HepG2 (cell line): ENCODE results near the gene STX5. TPM values are rescaled to one million over a fixed set of nuclear protein-coding genes. Genes with fewer than 3 reads are reported as not detected.

ENCODE experiments used
- ARHGAP35 ChIP-seq: sonication (generic); formaldehyde crosslinking; IDR thresholded peaks from 2 replicates; pipeline ENCODE4 v1.9.0; 2022; ENCODE audit warnings: mild to moderate bottlenecking, inconsistent platforms, moderate library complexity, missing genetic modification reagents, borderline replicate concordance
- GTF3A ChIP-seq: sonication (generic); formaldehyde crosslinking; conservative IDR thresholded peaks from 2 replicates; pipeline ENCODE4 v1.4.0; 2020; ENCODE audit warnings: mild to moderate bottlenecking, missing genetic modification reagents
- KAT8 ChIP-seq: IDR thresholded peaks from 2 replicates; pipeline ENCODE4 v1.6.1; 2016; ENCODE audit warnings: missing genetic modification reagents, missing compliant biosample characterization
- NCOA5 ChIP-seq: sonication (generic); formaldehyde crosslinking; IDR thresholded peaks from 2 replicates; pipeline ENCODE4 v1.4.0; 2020; ENCODE audit warnings: missing genetic modification reagents
- NCOR1 ChIP-seq: fragments of 200-600 bp; sonication (generic); IDR thresholded peaks from 2 replicates; pipeline ENCODE4 v1.7.0; 2017; ENCODE audit warnings: antibody characterized with exemption, low read length, borderline replicate concordance
- RARA ChIP-seq: IDR thresholded peaks from 2 replicates; pipeline ENCODE4 v1.6.1; 2016; ENCODE audit warnings: missing genetic modification reagents, missing compliant biosample characterization
- RORA ChIP-seq: sonication (generic); formaldehyde crosslinking; IDR thresholded peaks from 2 replicates; pipeline ENCODE4 v1.5.0; 2020; ENCODE audit warnings: mild to moderate bottlenecking, missing genetic modification reagents, moderate library complexity
- ZFX ChIP-seq: sonication (generic); formaldehyde crosslinking; IDR thresholded peaks from 2 replicates; pipeline ENCODE4 v1.4.0; 2020; ENCODE audit warnings: mild to moderate bottlenecking, low read depth, missing genetic modification reagents, moderate library complexity
- ZMYM4 ChIP-seq: sonication (generic); formaldehyde crosslinking; IDR thresholded peaks from 2 replicates; pipeline ENCODE4 v1.8.1; 2023; ENCODE audit warnings: mild to moderate bottlenecking, missing genetic modification reagents
- ZNF292 ChIP-seq: sonication (generic); formaldehyde crosslinking; IDR thresholded peaks from 2 replicates; pipeline ENCODE4 v1.8.1; 2022; ENCODE audit warnings: mild to moderate bottlenecking, low read depth, missing genetic modification reagents, borderline replicate concordance
- ZNF558 ChIP-seq: sonication (generic); formaldehyde crosslinking; IDR thresholded peaks from 2 replicates; pipeline ENCODE4 v1.9.0; 2022; ENCODE audit warnings: mild to moderate bottlenecking, missing genetic modification reagents, borderline replicate concordance
- ZNF782 ChIP-seq: sonication (generic); formaldehyde crosslinking; IDR thresholded peaks from 2 replicates; pipeline ENCODE4 v1.4.0; 2020; ENCODE audit warnings: missing genetic modification reagents, mild to moderate bottlenecking, borderline replicate concordance
- ZNF839 ChIP-seq: sonication (generic); formaldehyde crosslinking; IDR thresholded peaks from 2 replicates; pipeline ENCODE4 v1.4.0; 2020; ENCODE audit warnings: missing genetic modification reagents, mild to moderate bottlenecking, borderline replicate concordance
- ZSCAN20 ChIP-seq: sonication (generic); formaldehyde crosslinking; IDR thresholded peaks from 2 replicates; pipeline ENCODE4 v1.4.0; 2020; ENCODE audit warnings: missing genetic modification reagents, mild to moderate bottlenecking, borderline replicate concordance
- polyA plus RNA-seq, 8 experiments: library from polyadenylated mRNA; depleted of rRNA in 3 of 8; stranded (reverse) in 7 of 8; unstranded in 1 of 8; fragments of >200 nt; fragmentation: Illumina TruSeq in 4 of 8; extraction: Trizol in 4 of 8; gene quantifications; 2 replicates each; pipeline versions ENCODE4 v1.2.1 to v1.2.3, GENCODE V29; 2011 to 2016; ENCODE audit warnings: low read depth in 4 of 8, missing spikeins in 1 of 8, mixed read lengths in 1 of 8; ENCODE audit not compliant: insufficient read depth in 1 of 8
- total RNA-seq, 5 experiments: library from RNA; depleted of rRNA; stranded (reverse); fragments of >200 nt; fragmentation: Illumina TruSeq; extraction: Trizol; gene quantifications; 2 replicates each; pipeline ENCODE4 v1.2.3, GENCODE V29; 2016; ENCODE audit warnings: low read depth in 1 of 5
- TF ChIP-seq, protein P1 (sequence below): sonication (generic); formaldehyde crosslinking; IDR thresholded peaks from 2 replicates; pipeline ENCODE4 v1.4.0; 2020; ENCODE audit warnings: mild to moderate bottlenecking, low read depth, missing genetic modification reagents
- TF ChIP-seq, protein P2 (sequence below): IDR thresholded peaks from 2 replicates; pipeline ENCODE4 v1.6.1; 2016; ENCODE audit warnings: low read depth, missing genetic modification reagents, missing compliant biosample characterization
- TF ChIP-seq, protein P3 (sequence below): IDR thresholded peaks from 2 replicates; pipeline ENCODE4 v1.6.1; 2016; ENCODE audit warnings: mild to moderate bottlenecking, missing biosample characterization, missing genetic modification reagents
- TF ChIP-seq, protein P4 (sequence below): sonication (generic); formaldehyde crosslinking; IDR thresholded peaks from 2 replicates; pipeline ENCODE4 v1.4.0; 2020; ENCODE audit warnings: missing genetic modification reagents, low read depth, mild to moderate bottlenecking, borderline replicate concordance
- TF ChIP-seq, protein P5 (sequence below): sonication (generic); formaldehyde crosslinking; IDR thresholded peaks from 2 replicates; pipeline ENCODE4 v1.8.1; 2023; ENCODE audit warnings: mild to moderate bottlenecking, missing genetic modification reagents

STX5 gene
- total and polyA plus RNA-seq, 2 of the 13 experiments (the other 11 are each of a cell fraction or from before 2014, with no cell fraction given): 26.9 to 30.0 TPM

DNA sequence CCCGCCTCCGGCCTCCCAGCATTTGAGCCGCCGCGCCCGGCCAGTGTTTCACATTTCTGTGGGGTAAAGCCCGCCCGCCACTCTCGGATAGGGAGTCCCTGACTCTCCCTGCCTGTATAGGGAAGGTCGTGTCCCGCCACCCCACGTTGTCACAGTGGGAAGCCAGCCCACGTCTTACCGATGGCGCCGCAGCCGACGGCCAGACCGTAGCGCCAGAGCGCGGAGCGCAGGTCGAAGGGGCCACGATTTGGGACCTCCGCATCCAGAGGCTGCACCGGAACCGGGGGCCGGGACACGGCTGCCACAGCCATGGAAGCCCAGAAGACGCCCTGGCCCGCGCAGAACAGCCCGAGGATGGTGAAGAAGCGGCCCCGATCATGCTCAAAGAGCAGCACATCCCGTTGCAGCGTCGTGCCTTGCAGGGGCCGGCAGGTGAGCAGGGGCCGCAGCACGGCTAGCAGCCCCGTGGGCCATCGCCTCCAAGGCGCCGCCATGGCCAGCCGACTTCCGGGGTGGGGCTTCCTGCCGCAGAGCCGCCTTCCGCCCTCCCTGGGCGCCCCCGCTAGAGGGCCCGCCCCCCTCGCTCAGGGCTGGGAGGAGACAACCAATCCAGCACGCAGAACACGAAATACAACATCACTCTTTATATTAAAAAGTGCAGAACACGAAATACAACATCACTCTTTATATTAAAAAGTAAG is 40.2 kb downstream of the STX5 start, which contains the start of gene TMEM223 (continued):
- TF ChIP-seq, protein P1, sequence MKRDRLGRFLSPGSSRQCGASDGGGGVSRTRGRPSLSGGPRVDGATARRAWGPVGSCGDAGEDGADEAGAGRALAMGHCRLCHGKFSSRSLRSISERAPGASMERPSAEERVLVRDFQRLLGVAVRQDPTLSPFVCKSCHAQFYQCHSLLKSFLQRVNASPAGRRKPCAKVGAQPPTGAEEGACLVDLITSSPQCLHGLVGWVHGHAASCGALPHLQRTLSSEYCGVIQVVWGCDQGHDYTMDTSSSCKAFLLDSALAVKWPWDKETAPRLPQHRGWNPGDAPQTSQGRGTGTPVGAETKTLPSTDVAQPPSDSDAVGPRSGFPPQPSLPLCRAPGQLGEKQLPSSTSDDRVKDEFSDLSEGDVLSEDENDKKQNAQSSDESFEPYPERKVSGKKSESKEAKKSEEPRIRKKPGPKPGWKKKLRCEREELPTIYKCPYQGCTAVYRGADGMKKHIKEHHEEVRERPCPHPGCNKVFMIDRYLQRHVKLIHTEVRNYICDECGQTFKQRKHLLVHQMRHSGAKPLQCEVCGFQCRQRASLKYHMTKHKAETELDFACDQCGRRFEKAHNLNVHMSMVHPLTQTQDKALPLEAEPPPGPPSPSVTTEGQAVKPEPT: 0 out of 2 replicates have a peak, but pooled peaks have one; percentile 47
- no peak for TF ChIP-seq ZNF292 (CRISPR knock-in tag)
- TF ChIP-seq, protein P2, sequence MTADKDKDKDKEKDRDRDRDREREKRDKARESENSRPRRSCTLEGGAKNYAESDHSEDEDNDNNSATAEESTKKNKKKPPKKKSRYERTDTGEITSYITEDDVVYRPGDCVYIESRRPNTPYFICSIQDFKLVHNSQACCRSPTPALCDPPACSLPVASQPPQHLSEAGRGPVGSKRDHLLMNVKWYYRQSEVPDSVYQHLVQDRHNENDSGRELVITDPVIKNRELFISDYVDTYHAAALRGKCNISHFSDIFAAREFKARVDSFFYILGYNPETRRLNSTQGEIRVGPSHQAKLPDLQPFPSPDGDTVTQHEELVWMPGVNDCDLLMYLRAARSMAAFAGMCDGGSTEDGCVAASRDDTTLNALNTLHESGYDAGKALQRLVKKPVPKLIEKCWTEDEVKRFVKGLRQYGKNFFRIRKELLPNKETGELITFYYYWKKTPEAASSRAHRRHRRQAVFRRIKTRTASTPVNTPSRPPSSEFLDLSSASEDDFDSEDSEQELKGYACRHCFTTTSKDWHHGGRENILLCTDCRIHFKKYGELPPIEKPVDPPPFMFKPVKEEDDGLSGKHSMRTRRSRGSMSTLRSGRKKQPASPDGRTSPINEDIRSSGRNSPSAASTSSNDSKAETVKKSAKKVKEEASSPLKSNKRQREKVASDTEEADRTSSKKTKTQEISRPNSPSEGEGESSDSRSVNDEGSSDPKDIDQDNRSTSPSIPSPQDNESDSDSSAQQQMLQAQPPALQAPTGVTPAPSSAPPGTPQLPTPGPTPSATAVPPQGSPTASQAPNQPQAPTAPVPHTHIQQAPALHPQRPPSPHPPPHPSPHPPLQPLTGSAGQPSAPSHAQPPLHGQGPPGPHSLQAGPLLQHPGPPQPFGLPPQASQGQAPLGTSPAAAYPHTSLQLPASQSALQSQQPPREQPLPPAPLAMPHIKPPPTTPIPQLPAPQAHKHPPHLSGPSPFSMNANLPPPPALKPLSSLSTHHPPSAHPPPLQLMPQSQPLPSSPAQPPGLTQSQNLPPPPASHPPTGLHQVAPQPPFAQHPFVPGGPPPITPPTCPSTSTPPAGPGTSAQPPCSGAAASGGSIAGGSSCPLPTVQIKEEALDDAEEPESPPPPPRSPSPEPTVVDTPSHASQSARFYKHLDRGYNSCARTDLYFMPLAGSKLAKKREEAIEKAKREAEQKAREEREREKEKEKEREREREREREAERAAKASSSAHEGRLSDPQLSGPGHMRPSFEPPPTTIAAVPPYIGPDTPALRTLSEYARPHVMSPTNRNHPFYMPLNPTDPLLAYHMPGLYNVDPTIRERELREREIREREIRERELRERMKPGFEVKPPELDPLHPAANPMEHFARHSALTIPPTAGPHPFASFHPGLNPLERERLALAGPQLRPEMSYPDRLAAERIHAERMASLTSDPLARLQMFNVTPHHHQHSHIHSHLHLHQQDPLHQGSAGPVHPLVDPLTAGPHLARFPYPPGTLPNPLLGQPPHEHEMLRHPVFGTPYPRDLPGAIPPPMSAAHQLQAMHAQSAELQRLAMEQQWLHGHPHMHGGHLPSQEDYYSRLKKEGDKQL (CRISPR knock-in tag): 0 out of 2 replicates have a peak, but pooled peaks have one; percentile 43
- TF ChIP-seq, protein P3, sequence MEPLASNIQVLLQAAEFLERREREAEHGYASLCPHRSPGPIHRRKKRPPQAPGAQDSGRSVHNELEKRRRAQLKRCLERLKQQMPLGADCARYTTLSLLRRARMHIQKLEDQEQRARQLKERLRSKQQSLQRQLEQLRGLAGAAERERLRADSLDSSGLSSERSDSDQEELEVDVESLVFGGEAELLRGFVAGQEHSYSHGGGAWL: peak; percentile 71; the same call in 1 of the 2 replicates
- TF ChIP-seq KAT8 (CRISPR knock-in tag): peak; percentile 94
- no peak for TF ChIP-seq NCOA5 (CRISPR knock-in tag)
- TF ChIP-seq GTF3A (CRISPR knock-in tag): no peak
- TF ChIP-seq NCOR1: no peak
- 0 out of 2 replicates have a peak, but pooled peaks have one; percentile 43 for TF ChIP-seq ZNF782
- peak; percentile 65; the same call in 1 of the 2 replicates for TF ChIP-seq ZNF558
- peak; percentile 92 for TF ChIP-seq ZFX (CRISPR knock-in tag)
- TF ChIP-seq ZSCAN20 (CRISPR knock-in tag): no peak
- TF ChIP-seq, protein P4, sequence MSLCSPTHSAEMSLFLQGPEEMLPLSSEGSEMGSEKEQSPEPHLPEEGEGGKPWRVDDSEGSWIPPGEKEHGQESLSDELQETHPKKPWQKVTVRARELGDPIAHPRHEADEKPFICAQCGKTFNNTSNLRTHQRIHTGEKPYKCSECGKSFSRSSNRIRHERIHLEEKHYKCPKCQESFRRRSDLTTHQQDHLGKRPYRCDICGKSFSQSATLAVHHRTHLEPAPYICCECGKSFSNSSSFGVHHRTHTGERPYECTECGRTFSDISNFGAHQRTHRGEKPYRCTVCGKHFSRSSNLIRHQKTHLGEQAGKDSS (CRISPR knock-in tag): peak; percentile 51; the same call in 1 of the 2 replicates
- TF ChIP-seq ZNF839 (CRISPR knock-in tag): no peak
- TF ChIP-seq ZMYM4: peak; percentile 80
- TF ChIP-seq RARA (CRISPR knock-in tag): 0 out of 2 replicates have a peak, but pooled peaks have one; percentile 17
- peak; percentile 82; the same call in 1 of the 2 replicates for TF ChIP-seq RORA (CRISPR knock-in tag)
- TF ChIP-seq ARHGAP35: peak; percentile 77
- TF ChIP-seq, protein P5, sequence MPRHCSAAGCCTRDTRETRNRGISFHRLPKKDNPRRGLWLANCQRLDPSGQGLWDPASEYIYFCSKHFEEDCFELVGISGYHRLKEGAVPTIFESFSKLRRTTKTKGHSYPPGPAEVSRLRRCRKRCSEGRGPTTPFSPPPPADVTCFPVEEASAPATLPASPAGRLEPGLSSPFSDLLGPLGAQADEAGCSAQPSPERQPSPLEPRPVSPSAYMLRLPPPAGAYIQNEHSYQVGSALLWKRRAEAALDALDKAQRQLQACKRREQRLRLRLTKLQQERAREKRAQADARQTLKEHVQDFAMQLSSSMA (CRISPR knock-in tag): peak; percentile 96
